Pancreas (tissue), 10 donors: Measurements from ENCODE around the gene BBS1. TPM values are rescaled to one million over a fixed set of nuclear protein-coding genes. Genes with fewer than 3 reads are reported as not detected.

Experiments used
- ATAC-seq, 4 donors: fragments of 200-7000 bp; cut with Tn5 transposase; one replicate each; pipeline versions ENCODE4 v1.8.0 to v1.9.1; 2020; ENCODE audit warnings: mild to moderate bottlenecking in 4 of 4, moderate library complexity in 4 of 4
- DNase-seq, 6 donors: peaks; one replicate each; pipeline ENCODE4 v3.0.0-alpha.2; 2020
- FAIRE-seq: peaks from 2 replicates; lab custom pipeline; 2012; peaks lifted over from hg19 to GRCh38; lab: Jason Lieb, UNC
- H3K27ac ChIP-seq, 4 donors: fragments of 200-600 bp; sonication (generic); 1 replicate in 3 of 4; 2 replicates in 1 of 4; pipeline versions ENCODE4 v1.5.0 to v1.8.0; 2020
- H3K27me3 ChIP-seq, 4 donors: fragments of 200-600 bp; one replicate each; pipeline ENCODE4 v1.8.0; 2021
- H3K36me3 ChIP-seq, 3 donors: fragments of 200-600 bp; sonication (generic) in 1 of 3; one replicate each; pipeline versions ENCODE4 v1.5.0 to v1.8.0; 2020 to 2021
- H3K4me1 ChIP-seq, 3 donors: fragments of 200-600 bp; one replicate each; pipeline ENCODE4 v1.8.0; 2021
- H3K4me3 ChIP-seq, 4 donors: fragments of 200-600 bp; sonication (generic) in 2 of 4; one replicate each; pipeline versions ENCODE4 v1.5.0 to v1.8.0; 2020 to 2021
- H3K9me3 ChIP-seq, 4 donors: fragments of 200-600 bp; one replicate each; pipeline ENCODE4 v1.8.0; 2021
- CTCF ChIP-seq, 4 donors: fragments of 200-600 bp; sonication (generic) in 3 of 4; IDR thresholded peaks; one replicate each; pipeline versions ENCODE4 v1.5.0 to v1.8.0; 2021; ENCODE audit warnings: antibody characterized with exemption in 4 of 4
- WGBS, 2 donors: extraction: QIAGEN DNeasy Blood & Tissue Kit; methylation state at CpG; one replicate each; pipeline ENCODE4 v1.1.7; 2013; 5-methylcytosine and 5-hydroxymethylcytosine counted together
- intact Hi-C, 3 donors: fragments of 100-400 bp; cut with DNase I; formaldehyde crosslinking; loops; one replicate each; pipeline versions ENCODE4 v1.11.1 to v1.14.2; 2022
- polyA plus RNA-seq, 2 donors: library from polyadenylated mRNA; stranded (reverse); fragments of 200-250 nt; gene quantifications; one replicate each; pipeline ENCODE4 v1.2.3, GENCODE V29; 2013
- total RNA-seq, 6 donors: library from RNA; stranded (reverse); fragmentation: NEBNext Ultra II Directional in 4 of 6; extraction: Animal tissue kit (Norgen Biotek cat#: 25700) in 4 of 6; gene quantifications; one replicate each; pipeline versions ENCODE4 v1.2.1 to v1.2.4, GENCODE V29; 2021 to 2023
- donor health status: healthy with polysubstance abuse.
- donor health status: DM: no; HTN: no; CAD: no; lungs with moderate emphysema.
- donor health status: DM: no; HTN: no; CAD: no.
- donor health status: control.
- donor health status: control.
- donor health status: Bipolar disorder and iron deficiency.
- donor health status: DM: yes; HTN: yes; CAD: no.
- donor health status: DM: no; HTN: no; CAD: no.
- donor health status: DM: no; HTN: no; CAD: no.
- donor health status: DM: yes; HTN: yes; CAD: no.

BBS1 gene
- total and polyA plus RNA-seq, 8 donors, result 19.1 to 31.9 (median 22.1) TPM

DNA sequence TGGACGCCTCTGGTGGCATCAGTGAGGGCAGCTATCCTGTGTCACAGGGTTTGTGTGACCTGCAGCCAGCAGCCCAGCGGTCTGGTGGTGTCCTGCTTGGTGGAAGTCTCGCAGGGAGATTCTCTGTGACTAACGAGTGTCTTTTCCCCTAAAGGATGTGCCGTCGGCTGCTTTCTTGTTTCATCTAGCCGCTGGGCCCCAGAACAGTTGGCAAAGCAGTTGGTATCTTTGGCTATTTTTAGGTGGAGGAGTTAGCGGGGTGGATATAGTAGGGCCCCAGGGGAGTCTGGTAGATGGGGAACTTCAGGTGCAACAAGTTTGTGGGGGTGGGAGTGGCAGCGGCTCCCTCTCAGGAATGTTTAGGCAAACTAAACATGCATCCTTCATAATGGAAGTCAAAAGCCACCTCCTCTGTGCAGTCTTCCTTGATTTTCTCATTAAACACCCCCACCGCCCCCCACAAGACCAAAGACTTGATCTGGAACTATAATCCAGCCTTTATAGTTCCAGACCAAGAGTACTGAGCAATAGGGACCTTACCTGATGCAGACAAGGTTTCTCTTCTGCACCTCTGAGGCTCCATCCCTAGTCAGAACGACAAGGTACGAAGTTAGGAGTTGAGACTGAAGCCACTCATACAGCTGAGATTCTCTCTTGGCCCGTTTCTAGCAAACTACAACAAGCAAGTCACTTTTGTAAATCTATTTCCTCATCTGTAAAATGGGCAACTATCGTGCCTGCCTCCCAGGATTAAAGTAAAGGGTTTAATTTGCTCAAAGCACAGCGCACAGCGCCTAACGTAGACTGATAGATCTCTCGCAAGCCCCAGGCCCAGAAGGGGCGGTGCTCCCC, 44.8 kb upstream of the BBS1 start:
- H3K27ac ChIP-seq, result peak overlapping the region in 2 of 4 donors; percentile 17 to 28
- peaks cover 0 to 5% (median 0%) of the 10 kb centered on the region in 3 donors for H3K4me1 ChIP-seq
- ATAC-seq (no peak), FAIRE-seq (no peak), DNase-seq (no peak)
- H3K4me3 ChIP-seq, result peak overlapping the region in 2 of 4 donors; percentile 51 to 66
- TF ChIP-seq CTCF (IDR thresholded peaks at IDR 0.05), result no peak
- no peaks in the 10 kb centered on the region for H3K27me3 ChIP-seq
- no peaks in the 10 kb centered on the region for H3K9me3 ChIP-seq
- 64 to 66% methylated on average over 19 of the region's 19 CpGs for WGBS, 2 donors
- intact Hi-C loops, result no loop called here
- no peaks in the 10 kb centered on the region for H3K36me3 ChIP-seq

GRCh38 chr11:66466225-66467033, 44.0 kb upstream of the BBS1 start, which contains the start of gene PELI3:
TSS of gene PELI3 (plus strand) at chr11:66466905. CDS start at chr11:66468129, 1,224 bp downstream.
- Histone ChIP-seq H3K27ac (peak within 1 kb of the TSS in 2 of 4 donors; percentile 17 to 28), H3K36me3 (no peaks in the 10 kb centered on the region), H3K4me1 (peaks cover 0 to 5% (median 0%) of the 10 kb centered on the region in 3 donors), H3K4me3 (peak within 1 kb of the TSS; percentile 26 to 66 (median 55)), H3K27me3 (no peaks in the 10 kb centered on the region), H3K9me3 (no peaks in the 10 kb centered on the region)
- no peak for TF ChIP-seq CTCF (IDR thresholded peaks at IDR 0.05)
- FAIRE-seq (no peak), DNase-seq (peak; percentile 91 to 99 (median 97)), ATAC-seq (peak; percentile 96 to 99 (median 98))
- intact Hi-C loops, result no loop called here
- 1% methylated on average over 31 to 63 of the region's 63 CpGs for WGBS, 2 donors

GRCh38 chr11:66467034-66467659, 43.3 kb upstream of the BBS1 start:
- ATAC-seq (peak; percentile 5 to 47 (median 18)), DNase-seq (peak in 4 of 6 donors; percentile 25 to 78 (median 58)), FAIRE-seq (no peak)
- intact Hi-C loops, result no loop called here
- no peaks in the 10 kb centered on the region for H3K27me3 ChIP-seq
- peaks cover 0 to 5% (median 0%) of the 10 kb centered on the region in 3 donors for H3K4me1 ChIP-seq
- WGBS, 2 donors, result 1 to 4% methylated on average over 34 to 72 of the region's 72 CpGs
- peak overlapping the region in 1 of 4 donors; percentile 22 for H3K27ac ChIP-seq
- TF ChIP-seq CTCF (IDR thresholded peaks at IDR 0.05), result peak in 1 of 4 donors; percentile 19
- no peaks in the 10 kb centered on the region for H3K36me3 ChIP-seq
- peak overlapping the region; percentile 26 to 66 (median 55) for H3K4me3 ChIP-seq
- no peaks in the 10 kb centered on the region for H3K9me3 ChIP-seq

DNA sequence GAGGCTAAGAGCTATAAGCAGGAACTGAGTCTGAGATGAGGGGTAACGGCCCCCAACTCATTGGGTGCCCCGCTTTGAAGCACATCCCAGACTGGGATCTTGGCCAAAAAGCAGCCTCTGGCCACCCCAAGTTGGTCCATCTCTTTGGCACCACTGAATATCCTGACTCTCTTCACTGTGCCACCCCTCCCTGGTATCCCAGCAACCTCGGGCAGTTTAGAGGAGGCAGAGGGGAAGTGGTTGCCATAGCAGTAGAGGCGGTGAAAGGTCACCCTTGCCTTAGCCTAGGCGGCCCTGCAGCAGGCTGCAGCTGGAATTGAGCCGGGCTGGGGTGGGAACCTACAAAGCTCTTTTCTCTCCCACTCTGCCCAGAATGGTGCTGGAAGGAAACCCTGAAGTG, 42.7 kb upstream of the BBS1 start:
- ATAC-seq, result peak in 3 of 4 donors; percentile 4 to 48 (median 23)
- intact Hi-C loops, result no loop called here
- no peaks in the 10 kb centered on the region for H3K27me3 ChIP-seq
- H3K4me1 ChIP-seq, result peaks cover 0 to 5% (median 0%) of the 10 kb centered on the region in 3 donors
- DNase-seq, result peak in 3 of 6 donors; percentile 33 to 48 (median 42)
- FAIRE-seq, result no peak
- H3K4me3 ChIP-seq, result peak overlapping the region in 2 of 4 donors; percentile 51 to 66
- no peak overlapping the region for H3K27ac ChIP-seq
- no peaks in the 10 kb centered on the region for H3K9me3 ChIP-seq
- TF ChIP-seq CTCF (IDR thresholded peaks at IDR 0.05), result no peak
- 34 to 42% methylated on average over 4 to 6 of the region's 6 CpGs for WGBS, 2 donors
- H3K36me3 ChIP-seq, result no peaks in the 10 kb centered on the region
